ENCODE measurements around the gene CTTNBP2.
"Not testable (repeated sequence)": the region's sequence is repeated elsewhere in the genome, so short reads cannot be mapped to it uniquely, and the experiment has no call there.

CTTNBP2 gene

DNA sequence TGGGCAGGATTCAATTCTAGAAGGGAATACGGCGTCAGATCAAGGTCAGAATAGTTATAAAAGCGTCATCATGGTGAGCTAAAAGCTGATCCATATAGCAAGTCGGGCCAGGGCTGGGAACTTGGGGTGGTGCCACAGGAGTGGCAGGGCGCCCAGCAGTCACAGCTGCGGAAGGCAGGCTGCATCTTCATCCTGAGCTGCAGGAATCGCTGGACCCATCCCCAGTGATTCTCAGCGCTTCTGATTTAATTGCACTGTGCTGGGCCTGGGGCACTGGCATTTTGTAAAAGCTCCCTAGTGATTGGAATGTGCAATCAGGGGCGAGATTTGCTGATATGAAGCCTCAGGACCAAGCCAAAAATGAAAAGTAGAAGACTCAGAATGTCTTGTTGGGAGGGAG lies 135.3 kb downstream of the CTTNBP2 start:
- DNase-seq: no peak

GRCh38 chr7:117731455-117731854 lies 141.8 kb downstream of the CTTNBP2 start:
- DNase-seq: no peak

- no peak for DNase-seq
Measured at GRCh38 chr7:117730390-117730789, 142.9 kb downstream of the CTTNBP2 start.

DNA sequence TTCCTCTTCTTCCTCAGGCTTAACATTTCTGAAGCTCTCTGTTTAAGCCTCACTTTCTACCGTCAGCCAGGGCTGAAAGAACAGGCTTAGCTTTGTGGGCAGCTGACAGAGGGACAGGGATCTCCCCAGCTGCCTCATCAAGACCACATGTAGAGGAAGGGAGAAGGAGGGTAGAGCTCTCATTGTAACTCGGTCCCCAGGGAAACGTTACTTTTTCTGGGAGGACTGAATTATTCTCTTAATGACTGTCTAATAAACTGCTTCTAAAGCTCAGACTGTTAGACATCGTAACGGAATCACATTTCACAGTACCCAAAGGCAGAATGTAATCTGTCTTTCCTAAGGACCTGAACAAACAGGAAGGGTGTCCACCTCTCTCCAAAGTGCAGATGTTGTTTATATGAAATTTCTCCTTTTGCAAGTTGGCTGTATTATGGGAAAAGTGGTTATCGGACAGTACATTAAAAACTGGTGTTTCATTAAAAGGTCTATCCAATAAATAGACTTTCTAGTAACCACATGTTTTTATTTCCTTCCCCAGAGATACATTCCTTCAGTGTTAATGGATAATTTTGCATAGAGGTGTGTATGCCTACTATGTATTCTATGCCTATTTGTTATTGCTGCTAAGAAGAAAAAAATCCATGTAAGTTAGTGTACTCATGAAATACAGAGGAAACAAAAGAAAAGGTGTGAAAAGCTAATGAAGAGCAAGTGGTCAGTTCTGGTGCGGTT lies 144.2 kb downstream of the CTTNBP2 start:
- no peak for DNase-seq

GRCh38 chr7:117724898-117725297 lies 148.3 kb downstream of the CTTNBP2 start:
- DNase-seq: no peak

- no peak for DNase-seq
Measured at GRCh38 chr7:117719377-117719776, 153.9 kb downstream of the CTTNBP2 start.

- no peak for DNase-seq
Measured at GRCh38 chr7:117718116-117718835, 155.0 kb downstream of the CTTNBP2 start.

DNA sequence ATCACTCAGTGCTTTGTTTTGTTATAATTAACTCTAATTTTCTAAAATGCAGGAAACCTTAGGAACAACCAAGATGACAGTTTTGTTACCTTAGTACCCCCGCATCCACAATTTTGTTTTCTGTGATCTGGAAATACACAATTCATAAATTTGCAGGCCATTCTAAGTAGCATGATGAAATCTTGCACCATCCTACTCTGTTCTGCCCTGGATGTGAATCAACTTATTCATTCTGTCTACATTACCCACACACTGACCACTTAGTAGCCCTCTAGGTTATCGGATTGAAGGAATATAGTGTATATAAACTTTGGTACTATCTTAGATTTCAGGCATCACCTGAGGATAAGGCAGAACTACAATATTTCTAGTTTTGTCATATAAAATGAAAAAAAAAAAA lies 155.9 kb downstream of the CTTNBP2 start:
- no peak for DNase-seq

- DNase-seq: no peak
Measured at GRCh38 chr7:117716707-117717299, 156.4 kb downstream of the CTTNBP2 start.

- DNase-seq: no peak
Measured at GRCh38 chr7:117715784-117716445, 157.3 kb downstream of the CTTNBP2 start.

- DNase-seq: no peak
Measured at GRCh38 chr7:117711556-117711955, 161.7 kb downstream of the CTTNBP2 start.

DNA sequence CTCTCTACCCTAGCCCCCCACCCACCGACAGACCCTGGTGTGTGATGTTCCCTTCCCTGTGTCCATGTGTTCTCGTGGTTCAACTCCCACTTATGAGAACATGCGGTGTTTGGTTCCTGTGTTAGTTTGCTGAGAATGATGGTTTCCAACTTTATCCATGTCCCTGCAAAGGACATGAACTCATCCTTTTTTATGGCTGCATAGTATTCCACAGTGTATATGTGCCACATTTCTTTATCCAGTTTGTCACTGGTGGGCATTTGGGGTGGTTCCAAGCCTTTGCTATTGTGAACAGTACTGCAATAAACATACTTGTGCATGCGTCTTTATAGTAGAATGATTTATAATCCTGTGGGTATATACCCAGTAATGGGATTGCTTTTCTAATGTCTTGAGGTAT lies 165.1 kb downstream of the CTTNBP2 start:
- not testable (repeated sequence) for DNase-seq

DNA sequence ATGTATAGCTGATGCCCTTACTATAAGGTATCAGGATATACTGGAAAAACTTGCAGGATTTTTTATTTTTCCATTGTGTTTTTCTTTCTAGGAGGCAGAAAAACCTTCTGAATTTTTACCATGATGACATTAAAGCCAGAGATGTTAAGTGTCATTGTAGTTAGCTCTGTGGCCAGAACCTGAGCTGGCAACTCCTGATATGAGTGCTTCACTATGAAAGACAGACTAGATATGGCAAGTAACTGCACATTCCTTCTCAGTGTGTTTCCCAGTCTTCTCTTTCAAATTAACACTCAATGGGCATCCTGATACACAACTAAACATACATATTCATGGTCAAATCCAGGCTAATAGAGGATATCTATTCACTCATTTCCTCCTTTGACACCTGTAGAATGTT lies 166.2 kb downstream of the CTTNBP2 start:
- no peak for DNase-seq

DNA sequence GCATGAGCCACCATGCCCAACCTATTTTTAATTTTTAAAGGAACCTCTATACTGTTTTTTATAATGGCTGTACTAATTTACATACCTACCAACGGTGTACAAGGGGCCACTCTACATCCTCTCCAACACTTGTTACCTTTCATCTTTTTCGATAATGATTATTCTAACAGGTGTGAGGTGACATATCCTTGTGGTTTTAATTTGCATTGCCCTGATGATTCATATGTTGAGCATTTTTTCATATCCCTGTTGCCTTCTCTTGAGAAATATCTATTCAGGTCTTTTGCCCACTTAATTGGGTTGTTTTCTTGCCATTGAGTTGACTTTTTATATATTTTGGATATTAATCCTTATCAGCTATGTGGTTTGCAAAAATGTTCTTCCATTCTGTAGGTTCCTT lies 167.0 kb downstream of the CTTNBP2 start:
- no peak for DNase-seq

DNA sequence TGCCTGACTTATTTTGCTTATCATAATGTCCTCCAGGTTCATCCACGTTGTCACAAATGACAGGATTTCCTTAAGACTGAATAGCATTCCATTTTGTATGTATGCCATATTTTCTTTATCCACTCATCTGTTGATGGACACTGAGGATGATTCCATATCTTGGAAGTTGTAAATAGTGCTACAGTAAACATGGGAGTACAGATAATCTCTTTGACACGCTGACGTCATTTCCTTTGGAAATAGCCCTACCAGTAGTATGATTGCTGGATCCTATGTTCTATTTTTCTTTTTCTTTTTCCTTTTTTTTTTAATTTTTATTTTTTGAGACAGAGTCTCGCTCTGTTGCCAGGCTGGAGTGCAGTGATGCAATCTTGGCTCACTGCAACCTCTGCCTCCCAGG lies 167.6 kb downstream of the CTTNBP2 start:
- no peak for DNase-seq

DNA sequence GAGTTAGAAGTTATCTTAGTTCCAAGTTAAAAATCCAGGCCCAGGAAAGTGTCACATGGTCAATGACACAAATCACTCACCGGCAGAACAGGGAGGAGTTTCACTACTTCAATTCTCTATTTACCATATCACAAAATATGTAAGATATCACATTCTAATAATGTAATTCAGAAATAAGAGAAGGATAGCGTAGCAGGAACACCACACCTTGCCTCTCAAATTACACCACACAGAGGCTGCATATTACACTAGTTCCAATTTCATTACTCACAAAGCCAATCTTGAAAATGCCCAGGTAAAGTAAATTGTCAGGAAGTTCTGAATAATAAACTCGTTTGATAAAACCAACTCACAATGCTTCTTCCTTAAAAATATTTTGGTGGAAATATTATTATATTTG lies 169.2 kb downstream of the CTTNBP2 start:
- DNase-seq: no peak

DNA sequence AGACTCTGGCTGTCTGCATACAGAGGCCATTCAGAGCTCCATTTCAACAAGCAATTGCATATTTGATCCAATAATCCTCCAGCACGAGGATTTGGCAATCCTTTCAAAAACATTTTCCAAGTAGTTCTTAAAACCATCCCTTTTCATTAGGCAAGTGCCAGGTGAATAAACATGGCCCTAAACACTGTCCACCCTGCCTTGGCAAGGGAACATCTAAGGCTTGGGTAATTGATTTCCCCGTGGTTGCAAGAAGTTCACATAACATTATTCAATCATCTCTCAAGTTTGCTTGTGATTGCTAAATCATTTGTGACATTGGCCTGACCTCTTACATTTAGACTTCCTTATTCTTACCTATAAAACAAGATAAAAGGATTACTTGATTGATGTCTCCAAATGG lies 175.2 kb downstream of the CTTNBP2 start:
- no peak for DNase-seq

DNA sequence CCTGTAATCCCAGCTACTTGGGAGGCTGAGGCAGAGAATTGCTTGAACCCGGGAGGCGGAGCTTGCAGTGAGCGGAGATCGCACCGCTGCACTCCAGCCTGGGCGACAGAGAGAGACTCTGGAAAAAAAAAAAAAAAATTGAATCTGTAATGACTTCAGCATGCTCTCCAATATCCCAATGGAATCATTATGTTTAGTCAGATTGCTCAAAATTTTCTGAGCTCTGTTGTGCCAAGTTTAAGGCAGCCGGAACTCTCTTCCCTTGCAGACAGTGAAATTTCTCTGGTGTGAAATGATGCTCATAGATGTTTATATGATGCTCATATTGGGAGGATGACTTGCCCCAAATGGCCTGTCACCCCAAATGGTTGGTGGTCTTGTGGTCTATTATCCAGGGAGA lies 180.9 kb downstream of the CTTNBP2 start:
- no peak for DNase-seq

GRCh38 chr7:117690147-117690546 lies 183.1 kb downstream of the CTTNBP2 start:
- DNase-seq: no peak

DNA sequence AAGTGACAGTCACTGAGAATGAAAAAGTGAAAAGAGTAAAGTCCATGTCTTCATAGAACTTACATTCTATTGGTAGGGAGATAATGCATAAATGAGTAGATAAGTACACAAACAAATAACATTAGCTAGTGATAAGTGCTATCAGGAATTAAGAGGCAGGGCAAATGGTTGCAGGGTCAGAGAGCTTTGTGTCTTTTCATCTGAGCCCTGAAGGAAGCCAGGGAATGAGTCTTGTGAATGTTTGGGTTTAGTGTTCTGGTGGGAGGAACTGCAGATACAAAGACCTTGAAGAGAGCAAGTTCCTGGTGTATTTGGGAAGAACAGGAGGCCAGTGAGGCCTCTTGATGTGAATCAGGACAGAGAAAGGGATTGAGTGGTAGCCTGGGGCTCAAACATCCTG lies 183.8 kb downstream of the CTTNBP2 start:
- no peak for DNase-seq

- no peak for DNase-seq
Measured at GRCh38 chr7:117688126-117688525, 185.1 kb downstream of the CTTNBP2 start.

DNA sequence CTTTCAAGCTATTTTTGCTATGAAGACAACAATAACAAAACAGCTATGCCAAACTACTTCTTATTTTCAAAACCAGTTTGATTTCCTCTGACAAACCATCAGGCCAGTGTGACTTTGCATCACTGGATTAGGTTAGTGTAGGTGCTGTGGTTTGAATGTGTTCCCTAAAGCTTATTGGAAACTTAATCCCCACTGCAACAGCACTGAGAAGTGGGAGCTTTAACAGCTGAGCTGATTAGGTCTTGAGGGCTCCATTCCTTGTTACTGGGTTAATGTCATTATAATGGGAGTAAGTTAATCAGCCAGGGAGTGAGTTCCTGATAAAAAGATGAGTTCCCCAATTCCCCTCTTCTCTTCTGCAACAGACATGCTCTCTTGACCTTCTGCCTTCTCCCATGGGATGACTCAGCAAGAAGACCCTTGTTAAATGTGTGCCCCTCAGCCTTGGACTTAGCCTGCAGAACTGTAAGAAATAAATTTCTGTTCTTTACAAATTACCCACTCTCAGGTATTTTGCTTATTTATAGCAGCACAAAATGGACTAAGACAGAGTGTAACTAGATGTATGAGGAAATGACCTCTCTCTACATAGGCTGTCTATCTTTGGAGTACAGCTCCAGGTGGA lies 186.8 kb downstream of the CTTNBP2 start:
- no peak for DNase-seq

- no peak for DNase-seq
Measured at GRCh38 chr7:117685795-117686194, 187.4 kb downstream of the CTTNBP2 start.

All from bone marrow (tissue), 2 donors.